AG09309 (cell line): ENCODE data around the gene CMIP.

Experiments
- DNase-seq: peaks from one replicate; pipeline ENCODE4 v3.0.0-alpha.2; 2010; ENCODE audit warnings: low read depth
- H3K4me3 ChIP-seq: 2 replicates; pipeline ENCODE4 v1.5.1; 2011; ENCODE audit warnings: mild to moderate bottlenecking, low read depth, low read length, moderate library complexity; ENCODE audit not compliant: control insufficient read depth
- TF ChIP-seq, protein P1 (sequence below): IDR thresholded peaks from 2 replicates; pipeline ENCODE4 v1.5.1; 2011; ENCODE audit warnings: mild to moderate bottlenecking, low read depth, low read length, inconsistent platforms; ENCODE audit not compliant: insufficient read depth, control insufficient read depth; ENCODE audit errors: missing control alignments

Gene CMIP

DNA sequence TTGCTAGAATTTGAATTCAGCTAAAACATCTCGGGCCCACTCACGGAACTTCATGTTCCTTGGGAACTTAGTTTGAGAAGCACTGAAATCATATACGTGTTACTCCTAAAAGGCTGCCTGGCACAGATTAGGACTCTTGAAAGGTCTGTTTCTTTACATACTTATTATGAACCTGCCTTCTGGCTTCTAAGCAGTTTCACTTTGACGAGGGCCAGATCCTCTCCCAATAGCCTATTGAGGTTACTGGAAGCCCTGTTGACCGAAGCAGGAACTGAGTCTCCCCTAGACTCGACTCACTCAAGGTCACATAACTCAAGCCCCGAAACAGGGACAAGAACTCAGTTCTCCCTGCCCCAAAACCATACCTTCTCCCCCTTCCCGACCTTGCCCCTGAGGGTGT, 212.6 kb downstream of the CMIP start:
- no peak overlapping the region for H3K4me3 ChIP-seq
- TF ChIP-seq, protein P1, sequence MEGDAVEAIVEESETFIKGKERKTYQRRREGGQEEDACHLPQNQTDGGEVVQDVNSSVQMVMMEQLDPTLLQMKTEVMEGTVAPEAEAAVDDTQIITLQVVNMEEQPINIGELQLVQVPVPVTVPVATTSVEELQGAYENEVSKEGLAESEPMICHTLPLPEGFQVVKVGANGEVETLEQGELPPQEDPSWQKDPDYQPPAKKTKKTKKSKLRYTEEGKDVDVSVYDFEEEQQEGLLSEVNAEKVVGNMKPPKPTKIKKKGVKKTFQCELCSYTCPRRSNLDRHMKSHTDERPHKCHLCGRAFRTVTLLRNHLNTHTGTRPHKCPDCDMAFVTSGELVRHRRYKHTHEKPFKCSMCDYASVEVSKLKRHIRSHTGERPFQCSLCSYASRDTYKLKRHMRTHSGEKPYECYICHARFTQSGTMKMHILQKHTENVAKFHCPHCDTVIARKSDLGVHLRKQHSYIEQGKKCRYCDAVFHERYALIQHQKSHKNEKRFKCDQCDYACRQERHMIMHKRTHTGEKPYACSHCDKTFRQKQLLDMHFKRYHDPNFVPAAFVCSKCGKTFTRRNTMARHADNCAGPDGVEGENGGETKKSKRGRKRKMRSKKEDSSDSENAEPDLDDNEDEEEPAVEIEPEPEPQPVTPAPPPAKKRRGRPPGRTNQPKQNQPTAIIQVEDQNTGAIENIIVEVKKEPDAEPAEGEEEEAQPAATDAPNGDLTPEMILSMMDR = no peak
- DNase-seq = no peak

DNA sequence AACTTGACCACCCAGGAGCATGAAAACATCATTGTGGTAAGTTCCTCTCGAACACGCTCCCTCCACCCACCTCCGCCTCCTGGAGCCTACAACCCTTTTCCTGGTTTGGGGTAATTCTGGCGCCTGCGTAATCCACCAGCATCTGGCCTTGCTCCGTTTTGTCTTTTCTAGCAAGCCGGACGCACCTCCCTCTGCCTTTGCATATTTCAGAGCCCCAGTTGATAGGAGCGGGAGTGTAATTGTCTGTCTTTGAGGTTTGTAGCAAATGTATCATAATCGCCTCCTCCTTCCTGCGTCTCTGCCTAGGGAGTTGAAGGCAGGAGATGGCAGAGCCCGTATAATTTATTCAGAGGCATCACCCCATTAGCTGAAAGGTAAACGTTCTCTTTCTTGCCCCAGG, 213.2 kb downstream of the CMIP start:
- no peak overlapping the region for H3K4me3 ChIP-seq
- DNase-seq = no peak
- TF ChIP-seq, protein P1 = no peak

DNA sequence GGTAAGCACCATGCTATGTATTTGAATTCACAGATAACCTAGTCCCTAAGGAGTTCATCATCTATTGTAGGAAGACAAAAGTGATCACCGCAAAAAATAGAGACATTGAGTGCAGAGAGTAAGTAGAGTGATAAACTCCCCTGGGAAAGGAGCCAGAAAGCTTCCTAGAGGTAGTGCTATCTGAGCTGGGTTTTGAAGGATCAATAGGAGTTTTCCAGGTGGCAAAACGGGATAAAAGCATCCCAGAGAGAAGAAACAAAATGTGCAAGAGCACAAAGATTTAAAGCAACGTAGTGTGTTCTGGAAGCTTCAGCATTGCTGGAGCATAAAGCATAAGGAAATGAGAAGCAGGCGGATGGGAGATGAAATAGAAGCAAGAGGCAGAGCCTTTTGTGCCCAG, 213.8 kb downstream of the CMIP start:
- DNase-seq = no peak
- H3K4me3 ChIP-seq = no peak overlapping the region
- TF ChIP-seq, protein P1 = no peak

DNA sequence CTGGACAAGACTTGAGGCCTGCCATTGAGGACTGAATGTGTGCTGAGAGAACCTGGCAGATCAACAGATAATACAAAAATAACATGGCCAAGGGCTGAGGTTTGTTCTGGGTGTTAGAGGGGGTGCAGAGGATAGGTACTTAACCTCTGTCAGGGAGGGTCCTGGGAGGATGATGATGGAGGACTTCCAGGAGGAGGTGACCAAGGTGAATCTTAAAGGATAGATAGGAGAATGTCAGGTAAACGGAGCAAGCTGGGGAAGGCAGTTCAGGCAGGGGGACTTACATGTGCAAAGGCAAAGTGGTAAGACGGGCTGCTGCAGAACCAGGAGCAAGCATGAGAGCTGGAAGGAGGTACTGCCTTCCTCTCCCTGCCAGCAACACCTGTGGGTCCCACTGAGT, 214.6 kb downstream of the CMIP start:
- DNase-seq = no peak
- TF ChIP-seq, protein P1 = no peak
- no peak overlapping the region for H3K4me3 ChIP-seq

DNA sequence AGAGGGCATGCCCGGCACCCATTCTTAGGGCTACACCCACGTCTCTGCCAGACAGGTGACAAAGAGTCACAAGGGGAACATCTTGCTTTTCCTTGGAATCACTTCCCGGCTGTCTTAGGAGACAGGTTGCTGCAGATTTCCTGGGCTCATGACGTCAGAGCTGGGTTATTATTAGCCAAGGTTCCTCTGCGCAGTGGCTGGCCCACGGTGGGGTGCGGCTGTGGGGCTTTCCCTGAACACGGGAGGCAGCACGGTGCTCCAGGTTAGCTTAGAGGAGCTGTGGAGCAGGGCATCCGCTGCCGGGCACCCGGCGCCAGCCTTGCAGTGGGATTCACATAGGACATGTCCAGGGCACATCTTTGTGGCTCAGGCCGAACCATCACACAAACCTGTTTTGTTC, 216.5 kb downstream of the CMIP start:
- no peak for DNase-seq
- no peak overlapping the region for H3K4me3 ChIP-seq
- TF ChIP-seq, protein P1 = no peak

DNA sequence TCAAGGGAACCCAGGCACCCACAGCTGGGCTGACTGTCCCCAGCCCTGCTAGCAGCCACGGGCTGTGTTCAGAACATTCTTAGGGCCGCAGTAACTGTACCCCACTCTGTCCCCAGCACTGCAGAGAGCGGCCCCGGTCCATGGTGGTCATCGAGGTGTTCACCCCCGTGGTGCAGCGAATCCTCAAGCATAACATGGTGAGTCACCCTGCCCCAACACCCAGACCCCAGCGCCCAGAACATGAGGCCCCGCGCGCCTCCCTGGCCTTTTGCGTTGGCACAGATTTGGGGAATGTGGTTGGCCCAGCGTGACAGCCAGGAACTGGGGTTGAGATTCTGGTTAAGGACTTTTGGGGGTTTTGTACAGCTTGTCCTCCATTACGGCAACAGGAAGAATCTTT, 219.5 kb downstream of the CMIP start:
- H3K4me3 ChIP-seq = no peak overlapping the region
- TF ChIP-seq, protein P1 = no peak
- no peak for DNase-seq

DNA sequence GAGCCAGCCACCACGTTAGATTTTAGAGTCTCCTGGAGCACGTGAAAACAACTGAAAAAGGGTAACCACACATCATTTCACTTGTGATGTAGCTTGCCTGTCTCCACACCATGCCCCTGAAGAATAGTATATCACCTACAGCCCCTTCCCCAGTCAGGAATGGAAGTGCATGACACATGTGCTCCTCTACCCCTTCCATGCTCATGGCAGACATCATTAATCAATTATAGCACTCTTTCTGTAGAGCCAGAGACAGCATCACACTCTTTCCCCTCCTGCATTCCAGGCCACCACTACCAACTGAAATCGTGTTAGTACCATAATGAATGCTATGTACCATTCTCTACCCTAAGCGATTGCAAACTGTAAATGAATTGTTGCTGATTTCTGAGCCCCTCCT, 221.0 kb downstream of the CMIP start:
- H3K4me3 ChIP-seq = no peak overlapping the region
- DNase-seq = no peak
- TF ChIP-seq, protein P1 = no peak
